CD4-positive, alpha-beta T cell (primary cell): ENCODE measurements around the gene ARHGAP15. TPM values are rescaled to one million over a fixed set of nuclear protein-coding genes. Genes with fewer than 3 reads are reported as not detected.

Source experiments
- ATAC-seq: fragments of 200-7000 bp; cut with Tn5 transposase; one replicate; pipeline ENCODE4 v1.10.0; 2022; ENCODE audit warnings: mild to moderate bottlenecking; ENCODE audit not compliant: poor library complexity
- CTCF ChIA-PET: fragments of 350-600 bp; sonication (Branson Sonifier 250); formaldehyde crosslinking; loops from one replicate; lab custom pipeline; 2021; ENCODE audit warnings: antibody characterized with exemption, inconsistent platforms; lab: Charles Lee
- POLR2A ChIA-PET: fragments of 350-600 bp; sonication (Branson Sonifier 250); formaldehyde crosslinking; loops from one replicate; lab custom pipeline; 2021; ENCODE audit warnings: antibody characterized with exemption, inconsistent platforms; lab: Charles Lee
- DNase-seq, 14 experiments: peaks; one replicate each; pipeline ENCODE4 v3.0.0-alpha.2; 2013 to 2020; ENCODE audit warnings: mixed read lengths in 2 of 14
- H3K27ac ChIP-seq, 2 donors: one replicate each; pipeline versions ENCODE4 v1.5.1 to v1.7.0; 2013; ENCODE audit warnings: low read length in 2 of 2, low read depth in 1 of 2, mild to moderate bottlenecking in 1 of 2
- H3K27me3 ChIP-seq, 2 experiments: 1 replicate in 1 of 2; 2 replicates in 1 of 2; pipeline versions ENCODE4 v1.6.1 to v1.7.0; 2013; ENCODE audit warnings: low read length in 2 of 2, control low read depth in 1 of 2, mild to moderate bottlenecking in 1 of 2, moderate library complexity in 1 of 2; ENCODE audit not compliant: insufficient read depth in 2 of 2, control insufficient read depth in 1 of 2
- H3K36me3 ChIP-seq: one replicate; pipeline ENCODE4 v1.6.1; 2013; ENCODE audit warnings: low read length, control low read depth; ENCODE audit not compliant: insufficient read depth
- H3K4me1 ChIP-seq: one replicate; pipeline ENCODE4 v1.6.1; 2013; ENCODE audit warnings: low read length, control low read depth; ENCODE audit not compliant: insufficient read depth
- H3K4me3 ChIP-seq: one replicate; pipeline ENCODE4 v1.5.1; 2013; ENCODE audit warnings: mild to moderate bottlenecking, low read length, moderate library complexity
- H3K9me3 ChIP-seq, 2 experiments: 1 replicate in 1 of 2; 2 replicates in 1 of 2; pipeline versions ENCODE4 v1.6.1 to v1.7.0; 2013; ENCODE audit warnings: low read length in 2 of 2, mild to moderate bottlenecking in 2 of 2, control low read depth in 1 of 2, moderate library complexity in 1 of 2; ENCODE audit not compliant: control insufficient read depth in 1 of 2, insufficient read depth in 1 of 2
- H3K27ac Mint-ChIP-seq: one replicate; pipeline ENCODE4 v1.8.0; 2020; ENCODE audit warnings: mixed read lengths
- H3K27me3 Mint-ChIP-seq: one replicate; pipeline ENCODE4 v1.8.0; 2021; ENCODE audit warnings: mixed read lengths
- H3K36me3 Mint-ChIP-seq: one replicate; pipeline ENCODE4 v1.8.0; 2021; ENCODE audit warnings: low read depth, mixed read lengths
- H3K4me1 Mint-ChIP-seq: one replicate; pipeline ENCODE4 v1.8.0; 2021; ENCODE audit warnings: low read depth, mixed read lengths
- H3K4me3 Mint-ChIP-seq: one replicate; pipeline ENCODE4 v1.8.0; 2020; ENCODE audit warnings: mild to moderate bottlenecking, mixed read lengths
- H3K9me3 Mint-ChIP-seq: one replicate; pipeline ENCODE4 v1.8.0; 2020; ENCODE audit warnings: mixed read lengths
- intact Hi-C, 2 experiments: fragments of 100-400 bp; cut with DNase I in 1 of 2; cut with micrococcal nuclease in 1 of 2; formaldehyde crosslinking; loops; one replicate each; pipeline versions ENCODE4 v1.15.1 to v1.9.0; 2023 to 2025; cut with DNase I, micrococcal nuclease
- total RNA-seq, 174 experiments: library from RNA in 2 of 174; stranded (reverse) in 2 of 174; gene quantifications; one replicate each; pipeline ENCODE4 v1.2.3 and lab custom pipeline; 2021 to 2026
- TF ChIP-seq, protein P1 (sequence below): fragments of 200-600 bp; IDR thresholded peaks from one replicate; pipeline ENCODE4 v1.8.0; 2022; ENCODE audit warnings: antibody characterized with exemption, mild to moderate bottlenecking

ARHGAP15 gene
- total RNA-seq, 2 experiments from 2014 or later, result 158 to 165 TPM

DNA sequence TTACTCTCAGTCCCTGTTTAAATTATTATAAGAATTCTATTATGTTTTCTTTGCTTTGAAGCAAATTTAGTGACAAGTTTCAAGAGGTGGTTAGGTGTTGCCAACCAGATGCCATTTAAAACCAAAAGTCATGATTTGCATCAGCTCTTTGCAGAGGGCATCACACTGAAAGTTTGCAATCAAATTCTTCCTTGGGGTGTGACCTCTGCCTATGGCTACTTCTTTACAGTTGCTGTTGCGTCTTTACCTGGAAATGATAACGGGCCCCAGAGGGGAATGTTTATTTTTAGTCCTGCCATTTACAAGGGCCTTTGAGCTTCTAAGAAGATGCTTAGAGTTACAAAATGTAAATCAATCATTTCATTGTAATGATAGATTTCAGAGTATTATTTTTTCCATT is 561.0 kb downstream of the ARHGAP15 start:
- H3K36me3 ChIP-seq, result peaks cover 8% of the 10 kb centered on the region
- ATAC-seq, result no peak
- Mint-ChIP-seq H3K4me1 (peaks cover 54% of the 10 kb centered on the region), H3K36me3 (peaks cover 64% of the 10 kb centered on the region), H3K4me3 (no peak overlapping the region), H3K27me3 (no peaks in the 10 kb centered on the region), H3K9me3 (no peaks in the 10 kb centered on the region), H3K27ac (no peak overlapping the region)
- H3K27me3 ChIP-seq, result no peaks in the 10 kb centered on the region
- no peaks in the 10 kb centered on the region for H3K9me3 ChIP-seq
- POLR2A ChIA-PET, result no interaction called here
- H3K27ac ChIP-seq, result no peak overlapping the region
- TF ChIP-seq, protein P1, sequence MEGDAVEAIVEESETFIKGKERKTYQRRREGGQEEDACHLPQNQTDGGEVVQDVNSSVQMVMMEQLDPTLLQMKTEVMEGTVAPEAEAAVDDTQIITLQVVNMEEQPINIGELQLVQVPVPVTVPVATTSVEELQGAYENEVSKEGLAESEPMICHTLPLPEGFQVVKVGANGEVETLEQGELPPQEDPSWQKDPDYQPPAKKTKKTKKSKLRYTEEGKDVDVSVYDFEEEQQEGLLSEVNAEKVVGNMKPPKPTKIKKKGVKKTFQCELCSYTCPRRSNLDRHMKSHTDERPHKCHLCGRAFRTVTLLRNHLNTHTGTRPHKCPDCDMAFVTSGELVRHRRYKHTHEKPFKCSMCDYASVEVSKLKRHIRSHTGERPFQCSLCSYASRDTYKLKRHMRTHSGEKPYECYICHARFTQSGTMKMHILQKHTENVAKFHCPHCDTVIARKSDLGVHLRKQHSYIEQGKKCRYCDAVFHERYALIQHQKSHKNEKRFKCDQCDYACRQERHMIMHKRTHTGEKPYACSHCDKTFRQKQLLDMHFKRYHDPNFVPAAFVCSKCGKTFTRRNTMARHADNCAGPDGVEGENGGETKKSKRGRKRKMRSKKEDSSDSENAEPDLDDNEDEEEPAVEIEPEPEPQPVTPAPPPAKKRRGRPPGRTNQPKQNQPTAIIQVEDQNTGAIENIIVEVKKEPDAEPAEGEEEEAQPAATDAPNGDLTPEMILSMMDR, result no peak
- no peaks in the 10 kb centered on the region for H3K4me1 ChIP-seq
- CTCF ChIA-PET, result no interaction called here
- intact Hi-C loops, result no loop called here
- no peak for DNase-seq
- no peak overlapping the region for H3K4me3 ChIP-seq

DNA sequence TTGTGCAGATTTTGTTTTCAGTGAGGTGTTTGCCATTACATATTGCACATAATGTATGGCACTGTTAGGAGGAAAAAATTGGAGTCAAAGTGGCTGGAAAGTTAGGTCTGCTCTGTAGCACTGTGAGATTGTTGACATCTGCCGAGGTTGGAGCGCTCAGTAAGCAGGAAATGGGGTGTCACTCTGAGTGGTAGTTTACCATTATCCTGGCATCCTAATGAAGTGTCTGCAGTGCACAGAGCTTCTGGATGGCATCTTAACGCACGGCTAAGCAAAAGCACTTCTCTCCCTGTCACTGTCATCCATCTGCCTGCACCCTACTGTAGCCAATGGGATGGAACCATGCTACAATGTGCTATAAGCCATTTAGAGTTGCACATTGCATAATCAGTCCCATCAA is 561.9 kb downstream of the ARHGAP15 start:
- Histone ChIP-seq H3K9me3 (no peaks in the 10 kb centered on the region), H3K36me3 (peaks cover 8% of the 10 kb centered on the region), H3K4me1 (no peaks in the 10 kb centered on the region), H3K27me3 (no peaks in the 10 kb centered on the region), H3K27ac (no peak overlapping the region), H3K4me3 (no peak overlapping the region)
- Mint-ChIP-seq H3K9me3 (no peaks in the 10 kb centered on the region), H3K27ac (no peak overlapping the region), H3K4me1 (peaks cover 53% of the 10 kb centered on the region), H3K4me3 (no peak overlapping the region), H3K36me3 (peaks cover 69% of the 10 kb centered on the region), H3K27me3 (no peaks in the 10 kb centered on the region)
- DNase-seq (no peak), ATAC-seq (no peak)
- ChIA-PET CTCF (no interaction called here), POLR2A (interaction anchor here (0.8 kb wide), 1 partner anchor 18 kb away, joined by 4 read pairs; no protein-coding TSS in a partner anchor)
- TF ChIP-seq, protein P1, result no peak
- intact Hi-C loops, result no loop called here

DNA sequence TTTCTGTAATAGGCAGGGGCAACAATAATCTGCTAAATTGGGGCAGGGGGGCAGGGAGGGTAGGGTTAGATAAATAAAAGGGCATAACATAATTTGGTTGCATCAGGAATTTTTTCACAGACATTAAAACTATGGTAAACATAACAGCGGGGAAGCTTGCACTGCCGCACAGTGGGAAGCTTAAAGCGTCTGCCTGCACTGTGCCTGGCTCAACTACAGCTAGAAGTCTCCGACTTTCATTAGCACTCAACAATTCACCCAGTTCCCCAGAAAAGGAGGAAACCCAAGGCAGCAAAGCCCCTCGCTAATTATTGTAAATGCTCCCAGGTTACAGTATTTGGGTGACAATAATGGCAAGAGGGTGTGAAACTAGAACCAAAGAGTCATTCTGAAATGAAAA is 562.9 kb downstream of the ARHGAP15 start:
- ChIA-PET POLR2A (interaction anchor here (0.8 kb wide), 1 partner anchor 17 kb away, joined by 4 read pairs; no protein-coding TSS in a partner anchor), CTCF (no interaction called here)
- Mint-ChIP-seq H3K9me3 (no peaks in the 10 kb centered on the region), H3K4me1 (peaks cover 44% of the 10 kb centered on the region), H3K27me3 (no peaks in the 10 kb centered on the region), H3K27ac (peak overlapping the region; percentile 34), H3K36me3 (peaks cover 63% of the 10 kb centered on the region), H3K4me3 (no peak overlapping the region)
- TF ChIP-seq, protein P1, result no peak
- DNase-seq (no peak), ATAC-seq (no peak)
- H3K4me1 ChIP-seq, result no peaks in the 10 kb centered on the region
- H3K27ac ChIP-seq, result no peak overlapping the region
- no peak overlapping the region for H3K4me3 ChIP-seq
- no peaks in the 10 kb centered on the region for H3K9me3 ChIP-seq
- H3K36me3 ChIP-seq, result peaks cover 13% of the 10 kb centered on the region
- H3K27me3 ChIP-seq, result no peaks in the 10 kb centered on the region
- intact Hi-C loops, result no loop called here
